Stimulated activated CD4-positive, alpha-beta T cell treated with anti-CD3 and anti-CD28 coated beads, Interleukin-4, amount 100 ng/mL, for 48 hours (primary cell): ENCODE measurements around the gene HOGA1.

Experiments
- DNase-seq, 2 donors: peaks; one replicate each; pipeline ENCODE4 v3.0.0-alpha.2; 2020; ENCODE audit warnings: low read depth in 2 of 2

HOGA1 gene

DNA sequence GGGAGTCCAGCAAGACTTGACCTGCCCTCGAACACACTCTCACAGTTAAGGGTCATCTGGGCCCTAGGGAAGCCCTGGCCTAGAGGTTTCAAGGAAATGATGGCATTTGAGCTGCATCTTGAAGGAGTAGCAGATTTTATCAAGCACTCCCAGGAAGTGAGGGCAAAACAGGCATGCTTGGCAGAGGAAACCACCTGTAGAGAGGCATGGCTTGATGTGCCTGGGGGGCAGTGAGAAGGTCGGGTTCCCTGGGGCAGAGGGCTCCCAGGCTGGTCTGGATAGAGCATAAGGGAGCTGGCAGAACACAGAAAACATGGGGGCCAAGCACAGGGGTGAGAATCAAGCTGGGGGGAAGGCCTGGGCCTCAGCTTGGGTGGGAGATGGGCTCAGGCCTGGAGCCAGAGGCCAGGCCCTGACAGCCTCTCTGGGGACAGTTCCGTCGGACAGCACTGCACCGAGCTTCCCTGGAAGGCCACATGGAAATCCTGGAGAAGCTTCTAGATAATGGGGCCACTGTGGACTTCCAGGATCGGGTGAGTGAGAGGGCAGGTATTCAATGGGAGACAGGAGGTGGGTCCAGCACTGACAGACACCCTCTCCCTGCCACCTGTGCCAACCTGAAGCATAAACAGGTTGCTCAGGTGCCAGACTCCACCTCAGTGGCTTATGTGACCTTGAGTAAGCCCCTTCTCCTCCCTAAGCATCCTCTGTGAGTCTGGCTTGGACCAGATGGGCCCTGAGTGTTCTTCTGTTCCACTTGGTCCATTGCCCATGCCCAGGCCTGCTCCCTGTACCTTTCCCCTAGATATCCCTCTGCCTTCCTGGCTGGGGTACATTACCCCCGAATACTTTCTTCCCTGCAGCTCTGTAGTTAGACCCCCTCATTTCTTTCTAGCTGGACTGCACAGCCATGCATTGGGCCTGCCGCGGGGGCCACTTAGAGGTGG, 3.5 kb upstream of the HOGA1 start:
- DNase-seq, result no peak

DNA sequence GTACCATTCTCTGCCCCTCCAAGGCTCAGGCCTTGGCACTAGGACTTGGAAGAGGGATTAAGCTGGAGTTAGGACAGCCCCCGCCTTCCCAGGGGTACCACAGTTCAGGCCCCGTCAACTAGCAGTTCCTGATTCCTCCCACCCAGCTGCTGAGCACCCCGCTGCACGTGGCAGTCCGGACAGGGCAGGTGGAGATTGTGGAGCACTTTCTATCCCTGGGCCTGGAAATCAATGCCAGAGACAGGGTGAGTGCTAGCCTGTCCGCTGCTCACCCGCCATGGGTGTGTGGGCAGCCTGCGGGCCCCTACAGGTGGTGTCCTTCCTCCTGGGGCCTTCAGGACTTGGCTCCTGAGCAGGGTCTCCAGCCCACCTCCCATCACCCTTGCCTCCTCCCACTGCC, 2.0 kb upstream of the HOGA1 start:
- DNase-seq, result no peak

DNA sequence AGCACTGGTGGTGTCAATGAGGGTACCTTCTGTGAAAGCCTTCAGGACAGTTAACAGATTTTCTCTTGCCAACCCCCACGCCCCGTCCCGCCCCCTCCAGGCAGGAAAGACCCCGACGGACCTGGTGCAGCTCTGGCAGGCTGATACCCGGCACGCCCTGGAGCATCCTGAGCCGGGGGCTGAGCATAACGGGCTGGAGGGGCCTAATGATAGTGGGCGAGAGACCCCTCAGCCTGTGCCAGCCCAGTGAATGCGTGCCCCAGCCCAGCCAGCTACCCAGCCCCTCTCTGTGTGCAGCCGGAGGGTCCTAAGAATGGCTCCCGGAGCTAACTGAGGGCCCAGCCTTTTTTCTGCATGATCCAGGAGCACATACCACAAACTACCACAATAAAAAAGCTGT, 713 bp upstream of the HOGA1 start:
- no peak for DNase-seq

DNA sequence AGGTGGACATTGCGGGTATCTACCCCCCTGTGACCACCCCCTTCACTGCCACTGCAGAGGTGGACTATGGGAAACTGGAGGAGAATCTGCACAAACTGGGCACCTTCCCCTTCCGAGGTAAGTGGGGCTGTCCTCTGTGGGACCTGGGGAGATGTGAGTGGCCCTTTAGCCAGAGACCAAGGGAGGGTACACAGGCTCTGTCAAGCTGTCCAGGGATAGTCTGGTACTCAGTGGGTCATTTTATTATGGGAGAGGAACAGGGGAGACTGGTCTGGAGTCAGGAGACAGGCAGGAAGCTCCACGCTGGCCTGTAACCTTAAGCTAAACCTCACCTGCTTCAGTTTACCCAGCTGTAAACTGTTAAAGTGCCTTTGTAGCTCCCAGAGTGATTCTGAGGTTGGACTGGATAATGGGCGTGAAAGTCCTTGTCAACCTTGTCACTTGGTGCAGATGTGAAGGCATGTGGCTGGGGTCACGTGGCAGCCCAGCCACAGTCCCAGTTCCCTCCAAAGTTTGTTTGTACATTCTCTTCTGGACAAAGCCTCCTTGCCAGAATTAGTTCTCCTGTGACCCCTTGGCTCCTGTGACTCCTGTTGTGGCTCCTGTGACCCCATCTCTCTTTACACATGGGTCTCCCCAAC, 729 bp downstream of the HOGA1 start:
- no peak for DNase-seq

DNA sequence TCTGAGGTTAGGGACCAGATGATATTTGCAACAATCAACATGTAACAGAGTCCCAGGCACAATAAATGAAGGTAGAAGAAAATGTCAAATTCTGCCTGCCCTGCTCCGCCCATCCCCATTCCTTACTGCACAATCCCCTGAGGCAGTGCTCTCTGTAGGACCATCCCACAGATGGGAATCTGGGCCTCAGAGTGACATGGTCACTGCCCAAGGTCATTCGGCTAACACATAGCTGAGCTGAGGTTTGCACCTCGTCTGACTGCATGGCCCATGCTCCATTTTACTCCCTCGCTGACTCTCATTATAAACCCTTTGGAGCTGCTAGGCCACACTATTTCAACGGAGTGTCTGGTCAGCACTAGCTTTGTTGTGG, 1.2 kb downstream of the HOGA1 start:
- no peak for DNase-seq

DNA sequence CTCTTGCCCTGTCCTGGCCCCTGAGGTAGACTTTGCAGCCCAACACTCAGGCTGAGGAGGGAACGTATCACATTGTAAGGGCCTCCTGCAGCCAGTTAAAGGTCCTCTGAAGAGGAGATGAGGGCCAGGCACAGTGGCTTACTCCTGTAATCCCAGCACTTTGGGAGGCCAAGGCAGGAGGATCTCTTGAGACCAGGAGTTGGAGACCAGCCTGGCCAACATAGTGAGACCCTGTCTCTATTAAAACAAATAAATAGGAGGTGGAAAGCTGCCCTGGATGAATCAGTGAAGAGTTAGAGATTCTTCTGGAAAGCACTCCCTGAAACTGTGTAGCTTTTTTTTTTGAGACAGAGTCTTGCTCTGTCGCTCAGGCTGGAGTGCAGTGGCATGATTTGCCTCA, 3.0 kb downstream of the HOGA1 start:
- DNase-seq, result no peak

DNA sequence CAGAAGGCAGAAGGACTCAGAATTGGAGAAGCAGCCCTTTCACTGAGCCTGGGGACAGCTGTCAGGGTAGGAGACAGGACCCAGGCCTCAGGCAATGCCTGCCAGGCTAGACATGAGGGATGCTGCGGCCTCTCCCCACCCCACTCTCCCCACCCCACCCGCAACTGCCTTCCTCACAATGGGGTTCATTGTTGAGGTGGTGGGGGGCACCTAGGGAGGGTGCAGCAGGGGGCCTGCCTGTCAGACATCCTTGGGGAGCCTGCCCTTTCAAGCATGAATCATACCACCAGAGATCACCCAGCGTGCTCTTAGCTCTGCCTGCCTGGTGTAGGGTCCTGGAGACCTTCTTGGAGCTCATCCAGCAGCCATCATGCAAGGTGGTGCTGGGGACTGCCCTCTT, 5.3 kb downstream of the HOGA1 start, which contains the start of gene C10orf62:
Gene C10orf62 (plus strand): TSS at position 243 of the 400 bp plus-strand sequence. CDS start 177 bp downstream, outside the sequence.
- DNase-seq, result no peak

DNA sequence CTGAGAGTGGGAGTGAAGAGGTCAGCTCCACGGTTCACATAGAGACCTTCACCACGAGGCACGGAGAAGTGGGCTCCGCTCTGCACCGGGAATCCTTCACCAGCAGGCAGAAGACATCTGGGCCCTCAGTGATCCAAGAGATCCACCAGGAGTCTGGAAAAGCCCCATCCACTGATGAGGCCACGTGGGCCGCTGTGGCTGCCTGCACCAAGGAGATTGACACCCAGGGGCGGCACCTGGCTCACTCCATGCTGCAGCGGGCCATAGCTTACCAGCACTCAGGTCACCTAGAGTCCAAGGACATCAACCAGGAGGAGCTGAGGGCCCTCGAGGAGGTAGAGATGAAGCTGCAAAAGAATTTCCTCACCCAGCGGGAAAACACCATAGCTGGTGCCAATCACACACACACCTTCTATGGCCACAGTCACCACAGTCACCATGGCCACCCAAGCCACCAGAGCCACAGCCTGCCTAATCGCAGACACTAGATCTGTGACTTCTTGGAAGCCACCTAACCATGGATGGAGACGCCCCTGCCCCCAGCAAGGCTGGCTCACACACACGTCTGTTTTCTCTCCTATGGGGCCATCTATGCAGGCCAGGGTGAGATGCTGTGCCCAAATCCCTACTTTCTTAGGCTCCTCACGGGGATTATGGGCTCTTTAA, 6.0 kb downstream of the HOGA1 start:
- no peak for DNase-seq

DNA sequence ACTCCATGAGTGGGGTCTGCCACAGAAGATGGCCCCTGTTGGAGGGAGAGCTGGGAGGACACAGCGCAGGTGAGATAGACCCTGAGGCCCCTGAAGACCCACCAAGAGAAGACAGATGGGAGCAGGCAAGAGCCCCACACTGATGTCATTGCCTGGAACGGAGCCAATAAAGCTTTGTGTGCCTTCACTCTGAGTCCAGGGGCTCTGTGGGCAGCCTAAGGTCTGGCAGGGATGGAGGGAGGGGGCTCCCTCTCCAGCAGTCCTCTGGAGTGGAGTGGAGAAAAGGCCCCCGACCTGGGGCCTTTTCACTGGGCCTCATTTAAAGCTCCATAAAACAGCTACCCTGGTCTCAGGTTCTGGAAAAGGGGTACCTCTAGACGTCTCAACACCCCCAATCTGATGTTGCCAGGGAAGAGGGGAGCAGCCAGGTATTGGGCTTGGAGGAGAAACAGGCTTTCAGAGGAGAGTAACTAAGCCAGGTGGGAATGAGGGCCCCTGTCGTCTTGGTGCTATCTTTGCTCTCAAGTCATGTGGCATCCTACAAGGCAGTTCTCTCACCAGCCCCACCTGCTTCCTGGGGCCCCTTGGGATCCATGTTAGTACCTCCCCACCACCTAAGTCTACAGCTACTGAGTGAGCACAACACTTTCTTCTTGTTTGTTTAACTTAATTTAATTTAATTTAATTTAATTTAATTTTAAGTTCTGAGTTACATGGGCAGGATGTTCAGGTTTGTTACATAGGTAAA, 6.7 kb downstream of the HOGA1 start:
- DNase-seq, result no peak

DNA sequence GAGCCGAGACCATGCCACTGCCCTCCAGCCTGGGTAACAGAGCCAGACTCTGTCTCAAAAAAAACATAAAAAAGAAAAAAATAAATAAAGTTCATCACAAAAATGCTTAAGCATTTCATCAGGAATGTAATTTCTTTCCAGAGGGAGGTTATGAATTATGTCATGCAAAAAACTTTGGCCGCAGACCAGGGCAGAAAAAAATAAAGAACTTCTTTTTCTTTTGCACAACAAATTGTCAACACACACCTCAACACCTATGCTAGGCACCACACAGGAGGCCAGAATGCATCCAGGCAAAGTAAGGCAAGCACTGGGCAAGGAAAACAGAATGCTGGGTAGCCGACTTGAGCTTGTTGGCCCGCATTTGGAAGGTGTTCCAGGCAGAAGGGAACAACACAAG, 9.2 kb downstream of the HOGA1 start:
- no peak for DNase-seq

DNA sequence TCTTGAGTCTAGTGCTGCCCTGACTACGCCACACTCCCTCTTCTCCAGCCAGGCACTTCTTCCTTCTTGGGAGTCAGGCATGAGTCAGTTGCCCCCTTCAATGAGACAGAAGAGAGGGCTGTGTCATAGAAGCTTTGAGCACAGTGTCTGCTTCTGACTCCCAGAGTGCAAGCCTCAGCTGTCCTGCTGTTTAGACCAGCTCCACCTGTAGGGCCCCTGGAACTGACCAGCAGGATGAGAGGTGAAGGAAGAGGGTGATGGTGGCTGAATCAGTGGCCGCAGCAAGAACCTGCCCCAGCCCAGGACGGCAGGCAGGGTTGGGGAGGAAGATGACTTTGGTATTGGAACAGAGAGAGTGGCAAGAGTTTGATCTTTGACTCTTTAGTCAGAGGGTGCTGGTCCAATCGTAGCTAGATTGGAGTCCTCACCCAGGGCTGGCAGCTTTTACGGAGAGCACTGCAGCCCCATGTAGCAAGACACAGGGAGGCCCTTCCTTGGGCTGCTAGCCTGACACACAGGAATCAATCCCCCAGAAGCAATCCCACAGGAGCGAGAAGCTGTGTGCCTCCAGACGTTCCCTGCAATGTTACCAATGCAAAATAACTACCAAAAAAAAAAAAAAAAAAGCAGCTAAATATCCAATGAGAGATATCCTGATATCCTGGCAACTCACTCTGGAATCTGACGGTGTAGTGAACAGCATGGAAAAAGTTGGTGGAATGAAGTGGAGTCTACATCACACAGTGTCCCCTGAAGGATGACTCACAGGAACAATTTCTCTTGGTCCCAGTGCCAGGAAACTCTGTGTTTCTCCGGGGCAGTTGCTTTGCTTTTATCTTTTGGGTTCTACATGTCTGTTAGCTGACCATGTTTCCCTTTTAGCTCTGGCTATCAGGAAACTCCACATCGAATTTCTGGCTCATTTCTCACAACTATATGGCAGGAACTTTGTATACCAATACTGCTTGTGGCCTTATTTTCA, 12.2 kb downstream of the HOGA1 start:
- DNase-seq, result no peak

DNA sequence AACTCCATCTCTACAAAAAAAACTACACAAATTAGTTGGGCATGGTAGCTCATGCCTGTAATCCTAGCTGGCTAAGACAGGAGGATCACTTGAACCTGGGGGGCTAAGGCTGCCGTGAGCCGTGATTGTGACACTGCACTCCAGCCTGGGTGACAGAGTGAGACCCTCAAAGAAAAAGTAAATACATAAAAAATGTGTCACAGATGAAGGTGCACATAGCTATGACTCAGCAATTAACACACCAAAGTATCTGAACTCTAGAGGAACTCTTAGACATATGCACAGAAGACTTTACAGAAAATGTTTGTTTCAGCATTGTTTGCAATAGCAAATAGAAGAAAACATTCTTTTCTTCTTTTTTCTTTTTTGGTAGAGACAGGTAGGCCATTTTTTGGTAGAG, 13.6 kb downstream of the HOGA1 start:
- no peak for DNase-seq

DNA sequence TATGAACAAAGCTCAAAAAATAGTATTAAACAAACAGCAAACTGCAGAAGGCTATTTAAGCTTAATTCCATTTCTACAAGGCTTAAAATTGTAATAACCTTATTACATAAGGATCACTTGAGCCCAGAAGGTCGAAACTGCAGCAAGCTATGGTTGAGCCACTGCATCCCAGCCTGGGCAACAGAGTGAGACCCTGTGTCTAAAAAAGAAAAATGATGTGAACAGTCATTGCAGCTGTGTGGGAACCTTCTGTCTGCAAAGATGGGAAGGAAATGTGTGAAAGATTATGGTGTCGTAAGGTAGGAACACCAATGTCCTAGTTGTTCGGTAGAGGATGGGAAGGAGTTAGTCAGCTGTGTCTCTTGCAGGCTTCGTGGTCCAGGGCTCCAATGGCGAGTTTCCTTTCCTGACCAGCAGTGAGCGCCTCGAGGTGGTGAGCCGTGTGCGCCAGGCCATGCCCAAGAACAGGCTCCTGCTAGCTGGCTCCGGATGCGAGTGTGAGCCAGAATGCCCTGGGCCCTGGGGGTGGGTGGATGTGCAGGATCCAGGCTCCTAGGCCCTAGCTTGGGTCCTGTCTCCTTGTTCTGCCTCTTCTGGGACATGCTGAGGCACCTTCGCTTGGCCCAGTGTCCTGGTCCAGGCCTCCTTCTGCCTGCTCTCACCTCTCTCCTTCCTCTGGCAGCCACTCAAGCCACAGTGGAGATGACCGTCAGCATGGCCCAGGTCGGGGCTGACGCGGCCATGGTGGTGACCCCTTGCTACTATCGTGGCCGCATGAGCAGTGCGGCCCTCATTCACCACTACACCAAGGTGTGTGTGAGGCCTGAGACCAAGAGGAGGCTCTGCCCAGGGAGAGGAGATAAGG, 14.4 kb downstream of the HOGA1 start:
- DNase-seq, result no peak

DNA sequence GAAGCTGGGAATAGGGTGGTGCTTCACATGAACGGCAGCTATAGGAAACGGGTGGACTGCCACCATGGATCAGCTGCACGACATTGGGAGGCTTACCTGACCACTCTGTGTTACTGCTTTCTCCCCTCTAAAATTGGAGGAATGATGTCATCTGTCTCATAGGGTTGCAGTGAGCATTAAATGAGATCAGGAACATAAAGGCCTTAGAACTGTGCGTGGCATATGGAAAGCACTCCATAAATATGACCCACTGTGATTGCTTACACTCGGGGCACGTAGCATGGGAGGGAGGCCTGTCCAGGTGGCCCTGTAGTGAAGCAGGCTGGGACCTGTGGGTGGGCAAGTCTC, 15.1 kb downstream of the HOGA1 start:
- no peak for DNase-seq

DNA sequence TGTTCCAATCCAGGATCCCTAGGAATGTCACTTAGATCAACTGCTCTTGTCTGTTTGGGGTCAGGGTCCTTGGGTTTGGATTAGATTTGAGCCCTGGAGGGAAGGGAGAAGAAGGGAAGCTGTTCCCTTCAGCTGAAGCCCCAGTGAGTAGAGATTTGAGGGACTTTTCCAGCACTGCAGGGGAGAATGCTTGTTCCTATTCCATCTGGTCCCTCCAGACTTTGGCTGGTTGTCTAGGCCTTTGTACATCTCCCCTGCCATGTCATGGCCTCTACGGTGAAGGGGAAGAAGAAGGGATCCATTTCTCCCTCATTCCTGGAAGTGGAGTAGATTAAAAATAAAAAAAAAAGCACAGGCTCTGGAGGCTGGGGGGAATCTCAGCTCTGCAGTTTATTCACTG, 16.4 kb downstream of the HOGA1 start:
- no peak for DNase-seq

DNA sequence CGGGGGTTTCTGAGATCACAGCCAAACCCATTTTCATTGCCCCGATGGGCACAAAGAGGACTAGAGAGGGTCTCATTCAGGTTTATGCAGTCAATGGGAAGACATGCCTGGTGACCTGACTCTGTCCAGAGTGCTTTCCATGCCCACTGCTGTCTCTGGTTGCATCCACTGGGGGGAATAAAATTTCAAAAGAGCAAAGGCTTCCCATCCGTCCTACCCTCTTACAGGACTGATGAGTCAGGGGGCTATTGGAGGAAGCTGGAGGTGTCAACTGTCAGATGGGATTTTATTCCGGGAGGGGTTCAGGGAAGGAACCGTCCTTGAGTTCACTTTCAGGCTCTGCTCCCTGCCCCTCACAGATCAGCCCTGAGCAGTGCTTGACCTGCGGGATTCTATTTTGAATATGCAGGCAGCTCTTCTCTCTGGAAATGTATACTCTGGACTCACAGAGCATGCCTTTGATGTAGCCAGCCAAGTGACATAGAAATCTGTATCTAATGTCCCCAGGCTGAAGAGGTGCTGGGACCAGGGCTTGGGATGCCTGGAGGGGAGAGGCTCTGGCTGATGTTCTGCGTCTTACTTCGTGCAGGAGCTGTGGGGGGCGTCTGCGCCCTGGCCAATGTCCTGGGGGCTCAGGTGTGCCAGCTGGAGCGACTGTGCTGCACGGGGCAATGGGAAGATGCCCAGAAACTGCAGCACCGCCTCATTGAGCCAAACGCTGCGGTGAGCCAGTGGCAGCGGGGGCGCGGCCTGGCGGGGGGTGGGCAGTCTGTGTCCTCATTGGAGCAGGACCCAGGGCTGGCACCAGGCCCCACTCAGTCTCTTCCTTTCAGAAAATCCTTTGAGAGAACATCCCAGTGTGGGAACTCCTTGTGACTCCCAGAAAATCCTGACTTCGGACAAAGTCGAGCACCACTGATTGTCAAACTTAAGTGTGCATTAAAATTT, 17.4 kb downstream of the HOGA1 start:
- DNase-seq, result no peak

DNA sequence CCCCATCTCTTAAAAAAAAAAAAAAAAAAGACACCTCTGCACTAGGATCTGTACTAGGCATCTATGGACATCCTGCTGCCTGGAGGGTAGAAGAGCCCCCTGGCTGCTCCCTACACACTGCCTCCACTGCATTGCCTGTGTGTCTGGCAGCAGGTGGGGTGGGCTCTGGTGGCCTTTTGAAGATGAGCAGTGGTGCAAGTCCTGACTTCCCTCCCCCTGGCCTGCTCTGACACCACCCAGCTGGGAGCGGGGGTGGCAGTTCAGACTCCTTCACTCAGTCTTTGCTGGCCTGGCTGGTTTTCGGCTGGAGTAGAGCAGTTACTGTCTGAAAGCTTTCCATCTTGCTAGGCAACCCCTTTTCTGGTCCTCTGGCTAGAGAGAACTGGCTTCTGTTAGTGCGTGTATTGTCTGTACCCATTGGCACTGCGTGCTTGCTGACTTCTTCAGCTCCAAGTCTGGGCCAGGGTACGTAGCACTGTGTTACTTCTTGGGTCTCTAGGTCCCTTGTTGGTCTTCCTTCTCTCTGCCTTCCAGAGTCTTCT, 23.0 kb downstream of the HOGA1 start:
- DNase-seq, result no peak

DNA sequence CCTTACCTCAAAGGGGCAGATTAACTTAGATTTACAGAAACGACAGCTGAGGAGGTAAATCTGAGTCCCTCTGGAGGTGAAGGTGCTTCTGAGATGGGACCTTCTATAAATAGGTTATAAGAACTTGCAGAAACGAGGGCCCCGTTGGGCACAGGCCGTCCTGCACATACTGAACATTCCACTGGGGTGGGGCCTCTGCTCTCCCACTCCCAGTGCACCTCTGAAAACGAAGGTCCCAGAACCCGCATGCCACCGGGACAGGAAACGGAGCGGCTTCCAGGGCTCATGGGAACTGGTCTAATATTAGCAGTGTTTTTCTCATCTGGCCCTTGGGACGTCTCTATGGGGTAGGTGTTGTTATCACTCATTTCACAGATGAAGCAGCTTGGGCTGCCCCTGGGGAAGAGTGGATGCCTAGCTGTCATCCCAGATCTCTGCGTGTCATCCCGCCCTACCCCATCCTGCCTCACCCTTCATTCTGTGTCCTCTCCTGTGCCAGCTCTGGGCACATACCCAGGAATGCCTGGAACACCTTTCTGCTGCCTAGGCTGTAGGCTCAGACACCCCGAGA, 24.9 kb downstream of the HOGA1 start:
- DNase-seq, result no peak
